ENCODE measurements around the gene TNFSF8.

TNFSF8 gene

GRCh38 chr9:114953959-114954358, 23.6 kb upstream of the TNFSF8 start:
- peak; percentile 94 for DNase-seq (ENCODE audit: low read depth)
- TF ChIP-seq, protein P1, sequence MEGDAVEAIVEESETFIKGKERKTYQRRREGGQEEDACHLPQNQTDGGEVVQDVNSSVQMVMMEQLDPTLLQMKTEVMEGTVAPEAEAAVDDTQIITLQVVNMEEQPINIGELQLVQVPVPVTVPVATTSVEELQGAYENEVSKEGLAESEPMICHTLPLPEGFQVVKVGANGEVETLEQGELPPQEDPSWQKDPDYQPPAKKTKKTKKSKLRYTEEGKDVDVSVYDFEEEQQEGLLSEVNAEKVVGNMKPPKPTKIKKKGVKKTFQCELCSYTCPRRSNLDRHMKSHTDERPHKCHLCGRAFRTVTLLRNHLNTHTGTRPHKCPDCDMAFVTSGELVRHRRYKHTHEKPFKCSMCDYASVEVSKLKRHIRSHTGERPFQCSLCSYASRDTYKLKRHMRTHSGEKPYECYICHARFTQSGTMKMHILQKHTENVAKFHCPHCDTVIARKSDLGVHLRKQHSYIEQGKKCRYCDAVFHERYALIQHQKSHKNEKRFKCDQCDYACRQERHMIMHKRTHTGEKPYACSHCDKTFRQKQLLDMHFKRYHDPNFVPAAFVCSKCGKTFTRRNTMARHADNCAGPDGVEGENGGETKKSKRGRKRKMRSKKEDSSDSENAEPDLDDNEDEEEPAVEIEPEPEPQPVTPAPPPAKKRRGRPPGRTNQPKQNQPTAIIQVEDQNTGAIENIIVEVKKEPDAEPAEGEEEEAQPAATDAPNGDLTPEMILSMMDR (conservative IDR thresholded peaks at IDR 0.05; ENCODE audit: control insufficient read depth, insufficient read depth, low read depth, low read length), result no peak
- no peak overlapping the region for H3K4me3 ChIP-seq (ENCODE audit: control insufficient read depth, low read depth, low read length)

DNA sequence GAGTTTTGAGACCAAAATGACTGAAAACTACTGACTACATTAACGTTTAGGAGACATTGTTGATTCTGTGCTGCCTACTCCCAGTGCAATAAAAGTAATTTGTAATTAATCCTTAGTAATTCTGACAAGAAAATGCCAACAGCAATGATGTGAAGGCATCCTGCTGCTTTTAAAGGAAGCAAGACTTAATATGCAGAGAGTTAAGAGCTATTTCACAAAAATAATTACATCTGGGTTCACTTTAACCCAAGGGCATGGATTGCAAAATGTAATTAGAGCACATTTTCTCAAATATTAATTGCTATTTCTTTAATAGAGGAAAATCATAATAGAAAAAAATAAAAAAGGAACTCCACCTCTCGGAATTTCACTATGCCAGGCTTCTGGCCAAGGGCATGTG, 22.7 kb upstream of the TNFSF8 start:
- no peak for DNase-seq (ENCODE audit: low read depth)
- H3K4me3 ChIP-seq (ENCODE audit: control insufficient read depth, low read depth, low read length), result no peak overlapping the region
- TF ChIP-seq, protein P1 (conservative IDR thresholded peaks at IDR 0.05; ENCODE audit: control insufficient read depth, insufficient read depth, low read depth, low read length), result no peak

- no peak overlapping the region for H3K4me3 ChIP-seq (ENCODE audit: control insufficient read depth, low read depth, low read length)
- TF ChIP-seq, protein P1 (conservative IDR thresholded peaks at IDR 0.05; ENCODE audit: control insufficient read depth, insufficient read depth, low read depth, low read length), result no peak
Measured at GRCh38 chr9:114950761-114951160, 20.4 kb upstream of the TNFSF8 start.

DNA sequence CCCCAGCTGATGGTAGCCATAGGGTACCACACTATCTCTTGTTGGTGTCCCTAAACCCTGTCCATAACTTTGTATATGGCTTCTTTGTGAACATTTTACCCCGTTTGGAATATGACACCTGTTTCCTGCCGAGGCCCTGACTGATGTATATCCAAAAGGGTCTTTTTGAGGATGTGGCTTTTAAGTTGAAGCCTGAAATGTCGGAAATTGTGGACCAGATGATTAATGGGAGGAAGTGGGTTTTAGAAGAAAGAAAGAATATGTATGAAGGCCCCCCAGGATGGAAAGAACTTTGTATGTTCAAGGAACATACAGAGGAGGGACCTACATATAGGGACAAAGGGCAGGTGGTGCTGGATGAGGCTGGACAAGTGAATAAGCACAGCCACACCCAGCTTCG, 16.7 kb upstream of the TNFSF8 start:
- TF ChIP-seq, protein P1 (conservative IDR thresholded peaks at IDR 0.05; ENCODE audit: control insufficient read depth, insufficient read depth, low read depth, low read length), result no peak
- DNase-seq (ENCODE audit: low read depth), result no peak
- no peak overlapping the region for H3K4me3 ChIP-seq (ENCODE audit: control insufficient read depth, low read depth, low read length)

More at GRCh38 chr9:114950761-114951160, 20.4 kb upstream of the TNFSF8 start:
- no peak for DNase-seq (ENCODE audit: low read depth)

DNA sequence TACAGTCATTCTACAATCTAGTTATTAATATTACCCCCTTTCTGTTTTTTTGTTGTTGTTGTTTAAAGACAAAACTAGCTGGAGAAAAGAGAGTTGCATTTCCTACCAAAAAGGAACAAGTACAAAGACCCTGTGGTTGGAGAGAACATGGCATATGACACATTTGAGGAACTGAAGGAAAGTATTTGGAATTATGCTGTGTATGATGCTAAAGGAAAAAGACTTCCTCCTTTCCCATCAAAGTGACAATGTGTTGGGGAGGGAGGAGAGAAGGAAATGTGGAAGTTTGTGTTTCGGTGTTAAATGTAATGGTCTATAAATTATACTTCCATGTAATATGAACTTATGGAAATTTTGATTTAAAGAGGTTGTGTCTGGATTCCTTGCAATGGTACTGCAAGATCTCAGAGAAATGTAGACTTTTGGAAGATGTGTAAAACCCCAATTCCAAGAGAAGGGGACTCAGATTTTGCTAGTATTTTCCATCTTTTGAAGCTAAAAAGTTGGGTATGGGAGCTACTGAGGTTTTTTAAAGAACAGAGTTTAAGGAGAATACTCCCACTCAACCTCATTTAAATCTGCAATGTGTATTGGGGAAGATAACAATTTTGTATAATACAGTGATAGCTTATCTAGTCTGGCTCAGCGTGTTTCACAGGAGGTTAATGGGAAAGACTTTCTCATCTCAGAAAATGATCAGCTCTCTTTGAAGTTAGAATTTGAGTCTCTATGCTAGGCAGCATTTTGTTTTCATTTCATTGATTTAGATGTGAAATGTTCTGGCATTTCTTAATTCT, 15.4 kb upstream of the TNFSF8 start:
- TF ChIP-seq, protein P1 (conservative IDR thresholded peaks at IDR 0.05; ENCODE audit: control insufficient read depth, insufficient read depth, low read depth, low read length), result no peak
- no peak for DNase-seq (ENCODE audit: low read depth)

DNA sequence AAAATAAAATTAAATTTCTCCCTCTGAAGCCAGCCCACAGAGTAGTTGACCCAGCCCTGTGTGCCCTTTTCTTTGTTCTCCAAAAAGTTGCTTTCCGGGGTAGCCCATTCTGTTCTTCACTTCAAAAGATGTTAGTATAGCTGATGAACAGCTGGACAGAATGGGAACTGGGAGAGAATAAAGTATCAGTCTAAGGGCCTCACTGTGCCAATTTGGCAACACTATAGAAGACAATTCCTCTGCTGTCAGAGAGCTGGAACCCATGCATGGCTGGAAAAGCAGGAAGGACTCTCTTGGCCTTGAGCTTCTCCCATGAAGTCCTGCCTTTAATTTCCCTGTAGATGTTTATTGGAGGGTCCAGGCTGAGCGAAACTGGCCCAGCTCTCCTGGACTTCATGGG, 11.0 kb upstream of the TNFSF8 start:
- H3K4me3 ChIP-seq (ENCODE audit: control insufficient read depth, low read depth, low read length), result no peak overlapping the region
- no peak for DNase-seq (ENCODE audit: low read depth)
- TF ChIP-seq, protein P1 (conservative IDR thresholded peaks at IDR 0.05; ENCODE audit: control insufficient read depth, insufficient read depth, low read depth, low read length), result no peak

More for the DNA sequence above, 15.4 kb upstream of the TNFSF8 start:
- no peak overlapping the region for H3K4me3 ChIP-seq (ENCODE audit: control insufficient read depth, low read depth, low read length)

Data from fibroblast of mammary gland (primary cell).